ENCODE data around the gene ARPC1A.

- TF ChIP-seq CTCF (IDR thresholded peaks at IDR 0.05 in 4 of 5, conservative IDR thresholded peaks at IDR 0.05 in 1 of 5) (no peak), POLR2A (IDR thresholded peaks at IDR 0.05) (no peak)
These were observed 5.3 kb downstream of the ARPC1A start for GRCh38 chr7:99331002-99331401.

Measured in gastrocnemius medialis (tissue), 4 donors.